NCI-H524 treated with DMSO at 0.1 percent for 48 hours (cell line): Measurements from ENCODE around the gene CRACR2A.

ENCODE experiments used
- DNase-seq: peaks from one replicate; lab custom pipeline; 2025; lab: John Stamatoyannopoulos, UW

The CRACR2A gene

GRCh38 chr12:3725388-3726115 is 27.4 kb downstream of the CRACR2A start:
- no peak for DNase-seq

DNA sequence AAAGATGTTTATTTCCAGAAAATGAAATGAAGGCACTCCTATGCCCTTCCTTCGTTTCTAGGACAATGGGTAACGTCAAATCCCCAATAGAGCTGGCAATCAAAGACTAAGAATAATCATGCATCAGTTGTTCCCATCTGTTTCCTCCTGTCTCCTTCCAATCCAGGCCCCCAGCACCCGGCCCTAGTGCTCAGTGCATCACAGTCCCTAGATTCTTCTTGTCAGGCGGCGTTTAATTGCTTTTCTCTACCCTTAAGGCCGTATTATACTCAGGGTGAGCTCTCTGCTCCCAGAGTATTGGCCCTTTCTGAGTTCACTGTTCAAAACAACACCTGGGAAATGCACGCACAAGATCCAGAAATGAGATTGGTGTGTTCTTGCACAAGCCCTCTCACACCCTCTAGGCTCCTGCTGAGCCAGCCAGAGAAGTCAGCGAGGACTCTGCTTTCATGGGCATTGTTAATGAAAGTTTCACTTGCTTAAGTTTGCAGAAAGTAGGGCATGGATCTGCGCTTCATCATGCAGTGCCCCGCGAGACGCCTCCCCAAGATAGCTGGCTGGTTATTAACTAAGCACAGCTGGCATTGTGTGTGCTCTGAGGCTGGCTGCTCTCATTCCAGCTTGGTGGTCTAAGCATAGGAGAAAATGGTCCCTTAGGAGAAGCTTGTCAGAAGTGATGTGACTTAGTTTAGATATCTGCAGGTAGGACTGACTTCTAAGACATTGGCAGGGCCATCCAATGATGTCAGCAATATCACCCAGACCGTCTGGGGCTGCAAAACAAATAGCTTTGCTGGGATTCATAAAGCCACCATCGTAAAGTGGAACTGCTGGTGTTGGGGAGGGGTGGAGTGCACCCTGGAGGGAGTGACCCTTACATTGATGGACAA is 28.7 kb downstream of the CRACR2A start:
- DNase-seq, result no peak

DNA sequence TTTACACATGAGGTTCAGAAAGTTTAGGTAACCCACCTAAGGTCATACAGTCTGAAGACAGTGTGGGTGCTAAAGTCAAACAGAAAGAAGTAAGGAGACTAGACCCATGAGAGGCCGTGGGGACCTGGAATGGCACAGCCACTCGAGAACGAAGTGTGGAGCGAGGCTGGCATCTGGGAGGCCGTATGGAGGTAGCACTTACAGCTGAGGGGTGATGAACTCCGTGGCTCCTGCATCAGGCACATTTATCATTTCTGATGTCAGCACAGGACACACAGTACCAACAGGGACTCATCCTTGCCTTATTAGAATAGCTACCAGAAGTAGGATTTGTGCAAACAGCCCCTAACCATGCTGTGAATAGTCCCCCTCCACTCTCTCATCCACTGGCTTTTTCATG is 30.5 kb downstream of the CRACR2A start:
- DNase-seq, result no peak

DNA sequence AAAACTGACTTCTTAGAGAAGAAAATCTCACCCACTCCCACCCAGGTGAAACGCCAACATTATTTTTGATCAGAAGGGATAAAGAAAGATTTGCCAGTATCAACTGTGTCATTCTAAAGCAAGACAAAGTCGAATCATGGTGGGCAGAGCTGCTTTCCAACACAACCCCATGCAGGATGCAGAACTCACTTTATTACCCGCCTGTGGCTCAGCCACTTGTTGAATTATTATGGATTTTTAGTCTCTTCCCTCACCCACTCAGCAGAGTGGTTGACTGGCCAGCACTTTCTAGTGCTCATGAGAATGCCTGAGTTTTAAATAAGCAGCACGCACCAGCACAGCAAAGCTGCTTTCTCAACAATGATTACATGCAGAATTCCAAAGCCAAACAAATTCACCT is 32.1 kb downstream of the CRACR2A start:
- no peak for DNase-seq

- no peak for DNase-seq
These were observed 34.8 kb downstream of the CRACR2A start for GRCh38 chr12:3718100-3718499.

GRCh38 chr12:3717283-3717898 is 35.5 kb downstream of the CRACR2A start:
- DNase-seq, result no peak

DNA sequence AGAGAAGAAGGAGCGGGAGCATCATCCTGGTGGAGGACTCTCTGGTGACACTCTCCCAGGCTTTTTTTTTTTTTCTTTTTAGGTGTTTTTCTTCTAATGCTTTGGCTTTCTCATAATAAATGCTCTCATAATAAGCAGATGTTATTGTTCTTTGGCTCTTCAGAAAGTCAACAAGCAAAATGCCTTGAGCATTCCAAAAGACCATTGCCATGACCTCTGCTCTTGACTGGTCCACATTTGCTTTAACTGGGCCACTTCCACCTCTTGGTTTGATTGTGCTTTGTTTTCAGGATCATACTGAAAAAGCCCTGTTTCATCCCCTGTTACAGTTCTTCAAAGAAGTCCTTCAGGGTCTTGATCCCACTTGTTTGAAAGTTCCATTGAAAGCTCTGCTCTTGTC is 36.9 kb downstream of the CRACR2A start:
- no peak for DNase-seq

GRCh38 chr12:3713947-3714346 is 39.0 kb downstream of the CRACR2A start:
- DNase-seq, result no peak

GRCh38 chr12:3713483-3713882 is 39.4 kb downstream of the CRACR2A start:
- no peak for DNase-seq

GRCh38 chr12:3712209-3712992 is 40.5 kb downstream of the CRACR2A start:
- peak; percentile 97 for DNase-seq

DNA sequence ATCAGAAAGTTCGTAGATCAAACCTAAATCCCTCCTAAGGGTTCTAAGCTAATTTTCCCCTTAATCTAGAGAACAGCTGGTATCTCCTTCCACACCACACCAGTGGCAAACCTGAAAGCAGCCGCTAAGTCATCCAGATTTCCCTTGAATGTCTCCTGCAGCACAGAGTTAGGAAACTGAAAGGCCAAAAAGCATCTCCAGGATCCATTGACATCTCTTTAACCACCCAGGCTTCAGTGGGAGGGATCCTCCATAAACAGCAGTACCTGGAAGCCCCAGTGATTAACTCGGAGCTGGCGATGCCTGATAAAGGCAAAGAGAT is 47.6 kb downstream of the CRACR2A start:
- peak; percentile 92 for DNase-seq

DNA sequence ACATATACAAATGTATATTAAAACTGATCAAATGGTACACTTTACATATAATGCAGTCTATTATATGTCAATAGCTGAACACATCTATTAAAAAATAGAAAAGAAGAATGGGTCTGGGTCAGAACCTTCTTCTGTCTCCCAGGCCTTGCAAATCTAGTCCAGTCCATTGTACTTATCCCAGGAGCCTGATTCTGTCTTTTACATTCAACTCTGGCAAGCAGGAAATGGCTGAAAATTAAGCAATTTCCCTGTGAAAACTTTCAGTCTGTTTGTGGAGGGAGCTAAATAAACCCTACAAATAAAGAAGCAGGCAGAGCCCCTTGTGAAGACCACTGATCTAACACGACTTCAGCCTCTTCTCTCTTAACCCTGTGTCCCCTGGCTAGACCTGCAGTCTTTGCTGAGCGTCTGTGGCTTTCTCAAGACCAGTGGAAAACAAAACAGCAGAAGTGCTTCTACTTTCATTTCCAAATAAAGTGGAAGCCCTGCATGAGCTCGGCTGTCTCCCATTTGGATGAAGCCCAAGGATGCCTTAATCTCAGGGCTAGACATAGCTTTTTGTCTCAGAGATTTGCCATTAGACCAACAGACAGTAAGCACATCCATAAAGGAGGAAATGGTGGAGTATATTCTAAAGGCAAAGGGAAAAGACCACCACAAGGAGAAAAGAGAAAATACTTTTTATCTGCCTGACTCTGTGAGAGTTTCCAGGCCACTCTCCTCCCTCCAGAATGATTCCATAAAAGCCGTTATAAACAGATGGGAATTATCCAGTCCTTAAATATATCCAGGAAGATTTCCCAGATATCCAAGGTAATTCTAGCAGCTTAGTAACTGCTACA is 48.2 kb downstream of the CRACR2A start:
- no peak for DNase-seq

- DNase-seq, result no peak
These were observed 52.0 kb downstream of the CRACR2A start for GRCh38 chr12:3700861-3701260.

DNA sequence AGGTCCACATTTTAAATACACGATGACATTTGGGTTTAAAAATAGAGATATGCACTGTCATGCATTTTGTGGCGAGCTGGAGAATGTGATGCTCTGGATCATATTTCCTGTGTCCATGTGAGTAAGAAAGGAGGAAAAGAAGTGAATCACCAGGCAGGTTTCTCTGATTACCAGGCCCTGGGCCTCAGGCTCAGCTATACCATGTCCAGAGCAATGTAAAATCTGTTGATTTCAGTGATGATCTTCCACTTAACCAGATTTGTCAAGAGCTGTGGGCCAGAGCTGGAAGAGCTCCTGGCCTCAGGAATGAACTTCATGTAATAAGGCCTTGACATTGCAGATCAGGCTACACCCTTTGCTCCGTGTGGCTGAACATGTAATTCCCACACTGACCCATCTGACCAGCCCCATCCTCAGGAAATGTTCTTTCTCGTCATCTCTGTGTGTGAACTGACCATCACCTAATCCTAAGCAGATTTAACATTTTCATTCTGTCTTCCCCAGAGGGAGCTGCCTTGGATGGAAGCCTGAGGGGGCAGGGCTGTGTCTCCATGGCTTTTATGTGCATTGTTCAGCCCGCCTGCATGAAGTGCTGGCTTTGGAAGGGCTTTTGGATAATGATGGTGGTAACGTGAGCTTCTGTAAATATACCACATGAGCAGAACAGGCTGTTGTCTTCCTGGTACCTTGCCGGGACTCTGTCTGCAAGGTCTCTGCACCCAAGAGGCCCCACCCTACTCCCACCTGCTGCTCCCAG is 54.5 kb downstream of the CRACR2A start:
- no peak for DNase-seq

- no peak for DNase-seq
These were observed 55.5 kb downstream of the CRACR2A start for GRCh38 chr12:3697311-3697870.

DNA sequence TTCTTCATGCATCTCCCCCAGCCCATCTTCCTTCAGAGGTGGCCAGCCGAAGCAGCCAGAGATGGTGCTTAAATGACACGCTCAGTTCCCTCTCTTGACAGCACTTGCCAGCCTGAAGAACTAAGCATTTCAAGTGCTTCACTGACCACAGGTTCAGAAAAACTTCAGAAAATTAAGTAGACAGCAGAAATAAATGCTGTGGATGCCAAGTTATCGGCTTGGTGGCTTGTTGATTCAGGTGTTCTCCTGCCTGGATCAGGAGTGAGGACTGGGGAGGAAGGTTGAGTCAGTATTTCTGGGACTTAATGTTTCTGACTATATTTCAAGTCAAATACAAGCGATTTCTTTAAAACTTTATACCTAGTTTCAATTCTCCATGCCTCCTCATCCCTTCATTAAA is 58.2 kb downstream of the CRACR2A start:
- DNase-seq, result no peak

GRCh38 chr12:3692616-3693365 is 60.1 kb downstream of the CRACR2A start:
- DNase-seq, result no peak

- DNase-seq, result no peak
These were observed 66.4 kb downstream of the CRACR2A start for GRCh38 chr12:3686463-3686862.

DNA sequence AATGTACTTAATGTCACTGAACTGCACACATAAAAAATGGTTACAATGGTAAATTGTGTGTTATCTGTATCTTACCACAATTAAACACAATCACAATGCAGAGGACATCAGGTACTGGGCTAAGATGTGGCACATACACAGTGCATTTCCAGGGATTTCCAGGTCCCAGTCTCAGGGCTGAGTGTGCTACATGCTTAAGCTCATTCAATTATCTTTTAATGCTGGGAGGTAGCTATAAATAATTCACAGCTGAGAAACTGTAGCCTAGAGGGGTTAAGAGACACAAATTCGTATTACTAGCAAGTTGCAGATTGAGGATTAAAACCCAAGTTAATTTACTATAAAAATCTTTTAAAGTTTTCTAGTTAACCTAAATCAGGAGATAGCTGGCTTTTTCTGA is 67.1 kb downstream of the CRACR2A start:
- no peak for DNase-seq
